Activated naive CD4-positive, alpha-beta T cell treated with anti-CD3 and anti-CD28 coated beads for 36 hours (primary cell): ENCODE results near the gene LRPAP1. TPM values are rescaled to one million over a fixed set of nuclear protein-coding genes. Genes with fewer than 3 reads are reported as not detected.

Experiments used
- CTCF ChIA-PET: fragments of 350-600 bp; sonication (Branson Sonifier 250); formaldehyde crosslinking; loops from one replicate; lab custom pipeline; 2021; ENCODE audit warnings: antibody characterized with exemption; lab: Charles Lee
- DNase-seq: peaks from one replicate; pipeline ENCODE4 v3.0.0-alpha.2; 2020
- H3K27ac Mint-ChIP-seq: one replicate; pipeline ENCODE4 v1.8.0; 2021; ENCODE audit warnings: mild to moderate bottlenecking, mixed read lengths
- H3K27me3 Mint-ChIP-seq: one replicate; pipeline ENCODE4 v1.8.0; 2021; ENCODE audit warnings: low read depth, mixed read lengths
- H3K36me3 Mint-ChIP-seq: one replicate; pipeline ENCODE4 v1.8.0; 2021; ENCODE audit warnings: low read depth, mixed read lengths
- H3K4me1 Mint-ChIP-seq: one replicate; pipeline ENCODE4 v1.8.0; 2021; ENCODE audit warnings: low read depth, mixed read lengths
- H3K4me3 Mint-ChIP-seq: one replicate; pipeline ENCODE4 v1.8.0; 2021; ENCODE audit warnings: mild to moderate bottlenecking, moderate library complexity, mixed read lengths
- H3K9me3 Mint-ChIP-seq: one replicate; pipeline ENCODE4 v1.8.0; 2021; ENCODE audit warnings: mixed read lengths
- intact Hi-C: fragments of 100-400 bp; cut with micrococcal nuclease; formaldehyde crosslinking; loops from one replicate; pipeline ENCODE4 v1.15.1; 2023
- total RNA-seq, 2 experiments: library from RNA; stranded (reverse); gene quantifications; one replicate each; pipeline ENCODE4 v1.2.3, GENCODE V29; 2021

Gene LRPAP1
- total RNA-seq, 2 experiments from 2014 or later, result 50.2 TPM

GRCh38 chr4:3498407-3498806 lies 33.8 kb downstream of the LRPAP1 start:
- no peak overlapping the region for H3K4me3 Mint-ChIP-seq
- DNase-seq, result no peak
- peaks cover 4% of the 10 kb centered on the region for H3K27me3 Mint-ChIP-seq
- CTCF ChIA-PET, result no interaction called here
- H3K27ac Mint-ChIP-seq, result no peak overlapping the region
- intact Hi-C loops, result no loop called here
- no peaks in the 10 kb centered on the region for H3K9me3 Mint-ChIP-seq
- peaks cover 3% of the 10 kb centered on the region for H3K36me3 Mint-ChIP-seq
- peaks cover 1% of the 10 kb centered on the region for H3K4me1 Mint-ChIP-seq

DNA sequence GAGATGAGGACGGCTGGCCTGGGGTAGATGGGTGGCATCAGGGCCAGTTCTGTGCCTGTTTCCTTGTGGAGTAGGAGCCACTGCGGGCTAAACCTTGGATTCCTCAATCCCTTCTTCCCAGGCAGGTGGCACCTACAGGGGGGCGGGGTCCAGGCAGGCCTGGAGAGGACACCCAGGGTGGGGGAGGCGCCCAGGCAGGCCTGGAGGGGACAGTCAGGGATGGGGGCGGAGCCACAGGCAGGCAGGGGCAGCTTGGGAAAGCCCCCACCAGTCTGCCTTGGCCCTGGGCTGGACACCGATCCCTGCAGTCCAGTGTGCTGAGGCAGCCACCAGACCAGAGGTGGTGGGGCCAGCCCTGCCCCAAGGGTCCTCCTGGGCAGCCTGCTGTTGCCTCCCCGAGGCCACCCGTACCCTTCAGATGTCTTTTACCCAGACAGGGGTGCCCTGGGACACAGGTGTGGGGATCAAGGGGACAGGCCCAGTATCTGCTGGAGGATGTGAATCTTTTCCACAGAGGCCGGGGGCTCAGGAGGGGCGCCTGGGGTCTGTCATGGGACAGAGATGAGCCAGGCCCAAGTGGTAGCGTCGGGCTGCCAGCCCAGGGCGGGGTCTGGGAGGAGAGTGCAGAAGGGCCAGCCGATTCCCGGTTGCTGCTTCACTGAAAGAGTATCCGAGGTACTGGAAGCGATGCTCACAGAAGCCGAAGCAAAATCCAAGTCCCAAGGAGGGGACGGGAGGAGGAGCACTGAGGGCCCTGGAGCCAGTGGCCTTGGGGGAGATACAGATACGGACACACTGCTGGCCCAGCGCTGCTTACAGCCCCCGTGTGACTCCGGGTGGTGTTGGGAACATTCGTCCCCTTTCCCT lies 34.5 kb downstream of the LRPAP1 start:
- Mint-ChIP-seq H3K36me3 (no peaks in the 10 kb centered on the region), H3K9me3 (no peaks in the 10 kb centered on the region), H3K4me1 (no peaks in the 10 kb centered on the region), H3K27ac (no peak overlapping the region), H3K4me3 (no peak overlapping the region), H3K27me3 (peaks cover 4% of the 10 kb centered on the region)
- no peak for DNase-seq
- intact Hi-C loops, result no loop called here
- CTCF ChIA-PET, result no interaction called here

- Mint-ChIP-seq H3K36me3 (no peaks in the 10 kb centered on the region), H3K4me3 (no peak overlapping the region), H3K4me1 (no peaks in the 10 kb centered on the region), H3K27ac (no peak overlapping the region), H3K27me3 (peaks cover 7% of the 10 kb centered on the region), H3K9me3 (no peaks in the 10 kb centered on the region)
- CTCF ChIA-PET, result no interaction called here
- intact Hi-C loops, result no loop called here
- DNase-seq, result no peak
These were observed 35.1 kb downstream of the LRPAP1 start for GRCh38 chr4:3497095-3497494.

DNA sequence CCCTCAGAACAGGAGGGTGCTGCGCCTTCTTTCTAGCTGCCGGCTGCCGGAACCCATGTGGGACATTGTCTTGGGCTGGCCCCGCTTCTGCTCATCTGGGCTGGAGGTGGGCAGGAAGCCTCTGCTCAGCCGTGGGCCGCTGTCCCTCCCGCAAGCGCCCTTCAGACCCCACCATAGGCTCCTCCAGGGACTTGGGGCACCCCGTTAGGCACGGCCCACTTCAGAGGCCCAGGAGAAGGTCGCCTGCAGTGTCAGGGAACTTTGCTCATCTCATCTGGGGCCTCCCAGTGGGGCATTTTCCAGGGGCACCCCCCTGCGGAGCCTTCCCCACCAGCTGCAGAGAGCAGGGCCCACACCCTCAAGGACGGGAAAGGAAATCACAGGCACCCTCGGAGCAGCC lies 36.2 kb downstream of the LRPAP1 start:
- no peak overlapping the region for H3K4me3 Mint-ChIP-seq
- H3K27ac Mint-ChIP-seq, result no peak overlapping the region
- intact Hi-C loops, result no loop called here
- H3K36me3 Mint-ChIP-seq, result no peaks in the 10 kb centered on the region
- H3K4me1 Mint-ChIP-seq, result no peaks in the 10 kb centered on the region
- DNase-seq, result no peak
- H3K9me3 Mint-ChIP-seq, result no peaks in the 10 kb centered on the region
- CTCF ChIA-PET, result interaction anchor here (0.6 kb wide), 1 partner anchor 761 kb away, joined by 3 read pairs; no protein-coding TSS in a partner anchor
- peaks cover 15% of the 10 kb centered on the region for H3K27me3 Mint-ChIP-seq

GRCh38 chr4:3495204-3495975 lies 36.8 kb downstream of the LRPAP1 start:
- Mint-ChIP-seq H3K4me3 (no peak overlapping the region), H3K27ac (no peak overlapping the region), H3K36me3 (no peaks in the 10 kb centered on the region), H3K9me3 (no peaks in the 10 kb centered on the region), H3K4me1 (no peaks in the 10 kb centered on the region), H3K27me3 (peaks cover 17% of the 10 kb centered on the region)
- no peak for DNase-seq
- intact Hi-C loops, result no loop called here
- CTCF ChIA-PET, result interaction anchor here (0.6 kb wide), 1 partner anchor 761 kb away, joined by 3 read pairs; no protein-coding TSS in a partner anchor

DNA sequence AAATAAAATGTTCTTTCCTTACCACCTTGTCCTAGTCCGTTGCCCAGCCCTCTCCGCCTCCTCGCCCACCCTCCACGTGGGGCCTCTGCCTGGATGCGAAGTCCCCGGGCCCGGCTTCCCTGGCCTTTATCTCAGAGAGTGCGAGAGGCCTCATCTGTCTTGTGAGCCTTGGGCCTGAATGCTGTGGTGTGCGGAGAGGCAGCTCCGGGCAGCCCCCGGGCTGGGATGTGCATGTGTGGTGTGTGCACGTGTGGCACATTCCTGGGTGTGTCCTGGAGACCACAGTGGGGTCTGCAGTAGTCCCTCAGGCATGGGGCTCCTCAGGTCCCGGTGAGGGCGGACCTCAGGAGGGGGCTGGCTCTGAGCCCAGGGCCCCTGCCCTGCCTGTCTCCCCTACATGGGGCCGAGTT lies 37.8 kb downstream of the LRPAP1 start:
- Mint-ChIP-seq H3K4me3 (no peak overlapping the region), H3K9me3 (no peaks in the 10 kb centered on the region), H3K27me3 (peaks cover 17% of the 10 kb centered on the region), H3K27ac (no peak overlapping the region), H3K4me1 (no peaks in the 10 kb centered on the region), H3K36me3 (no peaks in the 10 kb centered on the region)
- CTCF ChIA-PET, result no interaction called here
- no peak for DNase-seq
- intact Hi-C loops, result no loop called here

- CTCF ChIA-PET, result interaction anchor here (0.6 to 0.7 kb wide), 2 partner anchors 13 to 148 kb away, joined by 3 read pairs; no protein-coding TSS in a partner anchor
- H3K4me1 Mint-ChIP-seq, result no peaks in the 10 kb centered on the region
- H3K4me3 Mint-ChIP-seq, result no peak overlapping the region
- no peak overlapping the region for H3K27ac Mint-ChIP-seq
- no peak for DNase-seq
- intact Hi-C loops, result no loop called here
- no peaks in the 10 kb centered on the region for H3K36me3 Mint-ChIP-seq
- H3K27me3 Mint-ChIP-seq, result peaks cover 18% of the 10 kb centered on the region
- H3K9me3 Mint-ChIP-seq, result no peaks in the 10 kb centered on the region
These were observed 38.3 kb downstream of the LRPAP1 start for GRCh38 chr4:3493720-3494461.

GRCh38 chr4:3492741-3493719 lies 39.2 kb downstream of the LRPAP1 start:
- CTCF ChIA-PET, result interaction anchor here (0.6 to 1.3 kb wide), 3 partner anchors 12 to 147 kb away, joined by 3 to 6 read pairs (median 3); no protein-coding TSS in a partner anchor
- H3K36me3 Mint-ChIP-seq, result no peaks in the 10 kb centered on the region
- peaks cover 20% of the 10 kb centered on the region for H3K27me3 Mint-ChIP-seq
- no peak for DNase-seq
- no peaks in the 10 kb centered on the region for H3K9me3 Mint-ChIP-seq
- H3K27ac Mint-ChIP-seq, result no peak overlapping the region
- H3K4me1 Mint-ChIP-seq, result no peaks in the 10 kb centered on the region
- intact Hi-C loops, result no loop called here
- H3K4me3 Mint-ChIP-seq, result no peak overlapping the region

DNA sequence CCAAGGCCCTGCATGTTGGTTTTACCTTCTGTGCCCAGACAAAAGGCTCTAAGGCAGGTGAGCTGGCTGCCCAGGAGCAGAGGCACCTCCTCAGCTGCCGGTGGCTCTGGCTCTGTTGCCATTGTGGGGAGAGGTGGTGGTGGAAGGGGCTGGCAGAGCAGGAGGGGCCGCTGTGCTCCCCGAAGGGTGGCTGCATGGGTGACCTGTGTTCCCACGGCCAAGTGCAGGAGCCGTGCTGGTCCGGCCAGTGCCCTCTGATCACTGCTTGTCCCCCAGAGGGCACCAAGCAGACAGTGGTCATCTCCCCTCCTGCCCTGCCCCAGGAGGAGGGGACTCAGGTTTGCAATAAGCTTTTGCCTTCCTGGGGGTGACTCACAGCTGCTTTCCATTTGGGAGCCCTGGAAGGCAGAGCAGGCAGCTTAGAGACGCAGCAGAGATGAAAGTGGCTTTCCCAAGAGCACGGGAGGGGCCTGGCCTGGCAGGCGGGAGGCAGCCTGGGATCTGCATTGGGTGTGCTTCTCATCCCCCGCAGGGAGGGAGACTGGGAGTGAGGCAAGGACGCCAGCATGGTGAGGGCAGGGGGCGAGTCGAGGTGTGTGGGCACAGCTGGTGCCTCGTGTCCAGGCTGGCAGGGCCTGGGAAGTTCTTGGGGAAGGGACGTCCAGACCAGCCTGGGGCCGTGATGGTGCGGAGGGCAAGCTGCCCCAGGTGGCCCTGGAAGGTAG lies 40.4 kb downstream of the LRPAP1 start:
- DNase-seq, result no peak
- Mint-ChIP-seq H3K4me3 (no peak overlapping the region), H3K27ac (no peak overlapping the region), H3K4me1 (no peaks in the 10 kb centered on the region), H3K36me3 (no peaks in the 10 kb centered on the region), H3K9me3 (no peaks in the 10 kb centered on the region), H3K27me3 (peaks cover 20% of the 10 kb centered on the region)
- intact Hi-C loops, result no loop called here
- CTCF ChIA-PET, result interaction anchor here (1.3 kb wide), 1 partner anchor 12 kb away, joined by 6 read pairs; no protein-coding TSS in a partner anchor

- Mint-ChIP-seq H3K36me3 (no peaks in the 10 kb centered on the region), H3K4me1 (no peaks in the 10 kb centered on the region), H3K9me3 (no peaks in the 10 kb centered on the region), H3K4me3 (no peak overlapping the region), H3K27me3 (peaks cover 21% of the 10 kb centered on the region), H3K27ac (no peak overlapping the region)
- intact Hi-C loops, result loop anchor here (10.0 kb wide), 1 partner anchor 395 kb away; no protein-coding TSS in a partner anchor
- CTCF ChIA-PET, result no interaction called here
- DNase-seq, result peak; percentile 30
These were observed 42.7 kb downstream of the LRPAP1 start for GRCh38 chr4:3489451-3489962.
